Fibroblast of lung (primary cell): ENCODE results near the gene DMXL1. TPM values are rescaled to one million over a fixed set of nuclear protein-coding genes. Genes with fewer than 3 reads are reported as not detected.

Experiments used
- DNase-seq, 2 donors: peaks; one replicate each; pipeline versions ENCODE4 v3.0.0 to v3.0.0-alpha.2; 2010; ENCODE audit warnings: low read depth in 2 of 2
- H2AFZ ChIP-seq: 2 replicates; pipeline ENCODE4 v1.5.1; 2012; ENCODE audit warnings: low read length, control low read depth, inconsistent platforms
- H3K27ac ChIP-seq: 2 replicates; pipeline ENCODE4 v1.5.1; 2011; ENCODE audit warnings: low read length, control low read depth; ENCODE audit not compliant: insufficient read depth
- H3K27me3 ChIP-seq: 2 replicates; pipeline ENCODE4 v1.5.1; 2011; ENCODE audit warnings: mild to moderate bottlenecking, low read length; ENCODE audit not compliant: control insufficient read depth, insufficient read depth
- H3K36me3 ChIP-seq: 2 replicates; pipeline ENCODE4 v1.5.1; 2011; ENCODE audit warnings: low read length; ENCODE audit not compliant: control insufficient read depth, insufficient read depth
- H3K4me1 ChIP-seq: 2 replicates; pipeline ENCODE4 v1.5.1; 2011; ENCODE audit warnings: low read length; ENCODE audit not compliant: control insufficient read depth, insufficient read depth; ENCODE audit errors: extremely low read depth
- H3K4me2 ChIP-seq: 2 replicates; pipeline ENCODE4 v1.5.1; 2011; ENCODE audit warnings: low read length, control low read depth; ENCODE audit not compliant: insufficient read depth; ENCODE audit errors: extremely low read depth
- H3K4me3 ChIP-seq, 4 experiments: fragments of 200-600 bp in 1 of 4; sonication (generic) in 1 of 4; replicated peaks in 1 of 4; 2 replicates each; pipeline ENCODE4 v1.5.1; 2011 to 2016; ENCODE audit warnings: low read length in 4 of 4, low read depth in 3 of 4, mild to moderate bottlenecking in 3 of 4, control low read depth in 2 of 4, inconsistent platforms in 1 of 4, mixed read lengths in 1 of 4; ENCODE audit not compliant: insufficient read depth in 1 of 4; ENCODE audit errors: control extremely low read depth in 1 of 4
- H3K79me2 ChIP-seq: 2 replicates; pipeline ENCODE4 v1.5.1; 2012; ENCODE audit warnings: mild to moderate bottlenecking, low read length, inconsistent platforms; ENCODE audit not compliant: control insufficient read depth, insufficient read depth
- H3K9ac ChIP-seq: 2 replicates; pipeline ENCODE4 v1.5.1; 2011; ENCODE audit warnings: mild to moderate bottlenecking, low read length, control low read depth; ENCODE audit not compliant: insufficient read depth
- H3K9me3 ChIP-seq: 2 replicates; pipeline ENCODE4 v1.5.1; 2012; ENCODE audit warnings: low read depth, low read length; ENCODE audit not compliant: control insufficient read depth, insufficient read depth
- H4K20me1 ChIP-seq: 2 replicates; pipeline ENCODE4 v1.5.1; 2011; ENCODE audit warnings: low read length; ENCODE audit not compliant: control insufficient read depth, insufficient read depth; ENCODE audit errors: extremely low read depth
- CTCF ChIP-seq, 2 donors: IDR thresholded peaks in 1 of 2; conservative IDR thresholded peaks in 1 of 2; 1 replicate in 1 of 2; 2 replicates in 1 of 2; pipeline ENCODE4 v1.5.1; 2011 to 2012; ENCODE audit warnings: low read length in 2 of 2, control low read depth in 1 of 2, inconsistent platforms in 1 of 2, low read depth in 1 of 2, mild to moderate bottlenecking in 1 of 2
- EZH2 ChIP-seq: IDR thresholded peaks from 2 replicates; pipeline ENCODE4 v1.5.1; 2012; ENCODE audit warnings: low read length, control low read depth, mild to moderate bottlenecking; ENCODE audit errors: missing control alignments
- polyA plus RNA-seq, 2 donors: library from polyadenylated mRNA; depleted of rRNA in 1 of 2; stranded (reverse) in 1 of 2; unstranded in 1 of 2; fragments of >200 nt; gene quantifications; 2 replicates each; pipeline ENCODE4 v1.2.1, GENCODE V29; 2011 to 2012; ENCODE audit warnings: missing spikeins in 1 of 2
- total RNA-seq: library from RNA; depleted of rRNA; stranded (reverse); fragments of >200 nt; gene quantifications from 2 replicates; pipeline ENCODE4 v1.2.1, GENCODE V29; 2014

DMXL1 gene
- total and polyA plus RNA-seq, 2 donors (not counting 1 experiment from before 2014, with no cell fraction given), result 21.1 to 59.5 TPM

DNA sequence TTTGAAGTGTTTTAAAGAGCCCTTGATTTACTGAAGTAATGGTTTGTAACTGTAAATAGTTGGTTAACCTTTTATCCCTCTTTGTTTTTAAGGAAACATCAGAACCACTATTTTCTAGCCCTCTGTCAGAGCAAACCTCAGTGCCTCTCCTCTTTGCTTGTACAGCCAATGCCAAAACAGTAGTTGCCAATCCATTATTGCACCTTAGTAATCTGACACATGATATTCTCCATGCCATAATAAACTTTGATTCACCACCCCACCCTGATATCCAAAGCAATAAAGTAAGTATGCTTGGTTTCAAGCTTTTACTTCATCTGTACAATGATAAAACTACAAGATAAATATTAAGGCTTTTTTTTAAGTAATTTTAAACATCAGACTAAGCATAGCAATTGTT is 100.8 kb downstream of the DMXL1 start:
- no peak overlapping the region for H3K4me2 ChIP-seq
- H3K79me2 ChIP-seq, result no peaks in the 10 kb centered on the region
- DNase-seq, result no peak
- TF ChIP-seq EZH2, result no peak
- no peak for TF ChIP-seq CTCF (conservative IDR thresholded peaks at IDR 0.05 in 1 of 2, IDR thresholded peaks at IDR 0.05 in 1 of 2; ENCODE audit: low read depth in 1 of 2, low read length in 2 of 2)
- H4K20me1 ChIP-seq, result no peaks in the 10 kb centered on the region
- H3K9me3 ChIP-seq, result no peaks in the 10 kb centered on the region
- no peaks in the 10 kb centered on the region for H3K4me1 ChIP-seq
- no peaks in the 10 kb centered on the region for H3K27me3 ChIP-seq
- H3K27ac ChIP-seq, result no peak overlapping the region
- H2AFZ ChIP-seq, result no peak overlapping the region
- no peak overlapping the region for H3K4me3 ChIP-seq
- no peaks in the 10 kb centered on the region for H3K36me3 ChIP-seq
- no peak overlapping the region for H3K9ac ChIP-seq

DNA sequence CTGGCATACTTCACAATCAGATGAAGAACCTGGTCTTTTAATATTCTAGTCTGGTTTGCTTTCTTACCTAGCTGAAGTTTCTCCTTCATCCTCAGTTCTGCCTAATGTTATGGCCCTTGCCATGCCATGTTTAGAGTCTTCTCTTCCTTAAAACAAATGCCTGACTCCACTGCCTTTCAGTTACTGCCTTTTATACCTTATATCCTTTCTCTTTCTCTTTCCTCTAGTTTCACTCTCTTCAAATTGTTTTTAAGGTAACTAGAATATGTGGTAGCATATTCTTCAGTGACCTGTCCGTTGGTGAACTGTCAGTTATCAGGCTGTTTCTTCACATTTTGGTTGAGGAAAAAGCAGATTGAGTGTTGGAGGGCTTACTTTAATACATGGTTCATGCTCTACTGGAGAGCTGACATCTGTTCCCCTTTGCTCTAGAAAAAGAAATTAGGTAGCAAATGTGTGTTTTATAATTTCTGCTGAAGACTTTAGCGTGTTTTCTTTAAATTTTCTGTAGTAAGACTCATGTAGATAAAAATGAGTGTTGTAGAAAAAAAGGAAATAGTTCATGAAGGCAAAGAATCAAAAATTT is 103.8 kb downstream of the DMXL1 start:
- H3K36me3 ChIP-seq, result no peaks in the 10 kb centered on the region
- no peaks in the 10 kb centered on the region for H3K27me3 ChIP-seq
- no peak overlapping the region for H3K27ac ChIP-seq
- H3K79me2 ChIP-seq, result no peaks in the 10 kb centered on the region
- H3K4me3 ChIP-seq, result no peak overlapping the region
- no peaks in the 10 kb centered on the region for H4K20me1 ChIP-seq
- no peak overlapping the region for H3K9ac ChIP-seq
- no peak overlapping the region for H2AFZ ChIP-seq
- no peak for TF ChIP-seq EZH2
- no peak for TF ChIP-seq CTCF (conservative IDR thresholded peaks at IDR 0.05 in 1 of 2, IDR thresholded peaks at IDR 0.05 in 1 of 2; ENCODE audit: low read depth in 1 of 2, low read length in 2 of 2)
- DNase-seq, result no peak
- no peaks in the 10 kb centered on the region for H3K9me3 ChIP-seq
- H3K4me1 ChIP-seq, result no peaks in the 10 kb centered on the region
- no peak overlapping the region for H3K4me2 ChIP-seq

GRCh38 chr5:119176785-119177184 is 105.9 kb downstream of the DMXL1 start:
- H2AFZ ChIP-seq, result no peak overlapping the region
- no peaks in the 10 kb centered on the region for H4K20me1 ChIP-seq
- no peaks in the 10 kb centered on the region for H3K9me3 ChIP-seq
- H3K4me2 ChIP-seq, result no peak overlapping the region
- no peaks in the 10 kb centered on the region for H3K27me3 ChIP-seq
- H3K9ac ChIP-seq, result no peak overlapping the region
- no peaks in the 10 kb centered on the region for H3K4me1 ChIP-seq
- H3K27ac ChIP-seq, result no peak overlapping the region
- no peak for DNase-seq
- no peak overlapping the region for H3K4me3 ChIP-seq
- TF ChIP-seq CTCF (conservative IDR thresholded peaks at IDR 0.05 in 1 of 2, IDR thresholded peaks at IDR 0.05 in 1 of 2; ENCODE audit: low read depth in 1 of 2, low read length in 2 of 2) (no peak), EZH2 (no peak)
- H3K36me3 ChIP-seq, result no peaks in the 10 kb centered on the region
- no peaks in the 10 kb centered on the region for H3K79me2 ChIP-seq
